DMS79 (cell line): ENCODE results near the gene RAP1GDS1.

Experiments used
- DNase-seq: peaks from one replicate; lab custom pipeline; 2025; lab: John Stamatoyannopoulos, UW

The RAP1GDS1 gene

GRCh38 chr4:98260579-98261404 lies at the start of gene RAP1GDS1:
Gene RAP1GDS1 (plus strand): TSS chr4:98261384. CDS start chr4:98261566, 182 bp downstream.
- DNase-seq, result peak; percentile 60

- no peak for DNase-seq
These were observed 38.9 kb upstream of the RAP1GDS1 start for GRCh38 chr4:98222306-98222705.

GRCh38 chr4:98226396-98226795 lies 34.8 kb upstream of the RAP1GDS1 start:
- no peak for DNase-seq

GRCh38 chr4:98230961-98231360 lies 30.2 kb upstream of the RAP1GDS1 start:
- DNase-seq, result no peak

GRCh38 chr4:98232202-98232601 lies 29.0 kb upstream of the RAP1GDS1 start:
- no peak for DNase-seq

GRCh38 chr4:98237204-98237603 lies 24.0 kb upstream of the RAP1GDS1 start:
- no peak for DNase-seq

GRCh38 chr4:98242063-98242462 lies 19.1 kb upstream of the RAP1GDS1 start:
- no peak for DNase-seq

- no peak for DNase-seq
These were observed 18.6 kb upstream of the RAP1GDS1 start for GRCh38 chr4:98242538-98242937.

GRCh38 chr4:98245226-98245625 lies 16.0 kb upstream of the RAP1GDS1 start:
- DNase-seq, result no peak

GRCh38 chr4:98248934-98249333 lies 12.2 kb upstream of the RAP1GDS1 start:
- DNase-seq, result no peak

GRCh38 chr4:98249831-98250230 lies 11.4 kb upstream of the RAP1GDS1 start:
- DNase-seq, result no peak

- no peak for DNase-seq
These were observed 7.7 kb upstream of the RAP1GDS1 start for GRCh38 chr4:98253499-98253898.

GRCh38 chr4:98260047-98260578 lies 1.1 kb upstream of the RAP1GDS1 start:
- peak; percentile 14 for DNase-seq

- DNase-seq, result no peak
These were observed 464 bp downstream of the RAP1GDS1 start for GRCh38 chr4:98261405-98262291.

- no peak for DNase-seq
These were observed 1.2 kb downstream of the RAP1GDS1 start for GRCh38 chr4:98262431-98262830.

- no peak for DNase-seq
These were observed 6.3 kb downstream of the RAP1GDS1 start for GRCh38 chr4:98267498-98267897.

- DNase-seq, result no peak
These were observed 14.0 kb downstream of the RAP1GDS1 start for GRCh38 chr4:98275145-98275544.

- no peak for DNase-seq
These were observed 22.3 kb downstream of the RAP1GDS1 start for GRCh38 chr4:98283219-98284189.

GRCh38 chr4:98284640-98285046 lies 23.5 kb downstream of the RAP1GDS1 start:
- no peak for DNase-seq

- DNase-seq, result no peak
These were observed 24.5 kb downstream of the RAP1GDS1 start for GRCh38 chr4:98285676-98286075.

- DNase-seq, result no peak
These were observed 26.1 kb downstream of the RAP1GDS1 start for GRCh38 chr4:98287328-98287727.
